Gastroesophageal sphincter (tissue), 3 donors: ENCODE data around the gene SLC8A2.

ENCODE experiments used
- CTCF ChIP-seq, 4 experiments: fragments of 200-600 bp in 2 of 4; fragments of 450-650 bp in 2 of 4; sonication (generic) in 1 of 4; IDR thresholded peaks; one replicate each; pipeline ENCODE4 v1.5.1; 2017 to 2019; ENCODE audit warnings: antibody characterized with exemption in 4 of 4, mild to moderate bottlenecking in 2 of 4, moderate library complexity in 2 of 4
- EP300 ChIP-seq: sonication (generic); formaldehyde crosslinking; IDR thresholded peaks from one replicate; pipeline ENCODE4 v1.6.1; 2017; ENCODE audit warnings: antibody characterized with exemption, mild to moderate bottlenecking
- POLR2A ChIP-seq, 2 donors: fragments of 450-650 bp; IDR thresholded peaks; one replicate each; pipeline ENCODE4 v1.6.1; 2017; ENCODE audit warnings: antibody characterized with exemption in 2 of 2, mild to moderate bottlenecking in 2 of 2, moderate library complexity in 1 of 2
- POLR2AphosphoS5 ChIP-seq: sonication (generic); formaldehyde crosslinking; IDR thresholded peaks from one replicate; pipeline ENCODE4 v1.6.1; 2017; ENCODE audit warnings: antibody characterized with exemption

GRCh38 chr19:47422417-47423163 is 49.1 kb downstream of the SLC8A2 start:
- no peak for TF ChIP-seq POLR2A (IDR thresholded peaks at IDR 0.05)
- TF ChIP-seq CTCF (IDR thresholded peaks at IDR 0.05), result no peak
- no peak for TF ChIP-seq EP300
- no peak for TF ChIP-seq POLR2AphosphoS5
